Keratinocyte (primary cell): Measurements from ENCODE around the gene TMEM271. TPM values are rescaled to one million over a fixed set of nuclear protein-coding genes. Genes with fewer than 3 reads are reported as not detected.

ENCODE experiments used
- DNase-seq: peaks from one replicate; pipeline ENCODE4 v3.0.0-alpha.2; 2011; ENCODE audit warnings: low read depth, missing footprints, low spot score
- FAIRE-seq: peaks from 2 replicates; lab custom pipeline; 2011; peaks lifted over from hg19 to GRCh38; lab: Jason Lieb, UNC
- H2AFZ ChIP-seq: 2 replicates; pipeline ENCODE4 v1.6.0; 2012; ENCODE audit warnings: low read length, control low read depth, inconsistent platforms; ENCODE audit not compliant: control insufficient read depth
- H3K27ac ChIP-seq: 2 replicates; pipeline ENCODE4 v1.5.1; 2011; ENCODE audit warnings: low read length; ENCODE audit not compliant: control insufficient read depth, insufficient read depth
- H3K27me3 ChIP-seq: 3 replicates; pipeline ENCODE4 v1.6.0; 2011; ENCODE audit warnings: low read length; ENCODE audit not compliant: control insufficient read depth, insufficient read depth; ENCODE audit errors: extremely low read depth
- H3K36me3 ChIP-seq, 2 experiments: 2 replicates in 1 of 2; 3 replicates in 1 of 2; pipeline ENCODE4 v1.5.1; 2011; ENCODE audit warnings: low read length in 2 of 2, mild to moderate bottlenecking in 1 of 2; ENCODE audit not compliant: control insufficient read depth in 2 of 2, insufficient read depth in 2 of 2; ENCODE audit errors: extremely low read depth in 1 of 2
- H3K4me1 ChIP-seq: 3 replicates; pipeline ENCODE4 v1.5.1; 2011; ENCODE audit warnings: low read length; ENCODE audit not compliant: control insufficient read depth, insufficient read depth; ENCODE audit errors: extremely low read depth
- H3K4me2 ChIP-seq: 3 replicates; pipeline ENCODE4 v1.6.0; 2011; ENCODE audit warnings: low read depth, low read length; ENCODE audit not compliant: control insufficient read depth, insufficient read depth; ENCODE audit errors: extremely low read depth
- H3K4me3 ChIP-seq, 3 experiments: fragments of 200-600 bp in 1 of 3; sonication (generic) in 1 of 3; 2 replicates in 2 of 3; 3 replicates in 1 of 3; pipeline ENCODE4 v1.5.1; 2011 to 2016; ENCODE audit warnings: low read length in 3 of 3, mild to moderate bottlenecking in 3 of 3, control low read depth in 2 of 3, inconsistent platforms in 1 of 3, low read depth in 1 of 3, mixed read lengths in 1 of 3, mixed run types in 1 of 3, moderate library complexity in 1 of 3; ENCODE audit not compliant: control insufficient read depth in 2 of 3, insufficient read depth in 2 of 3; ENCODE audit errors: extremely low read depth in 1 of 3
- H3K79me2 ChIP-seq: 2 replicates; pipeline ENCODE4 v1.6.0; 2012; ENCODE audit warnings: low read length; ENCODE audit not compliant: control insufficient read depth, insufficient read depth
- H3K9ac ChIP-seq: 3 replicates; pipeline ENCODE4 v1.6.0; 2011; ENCODE audit warnings: low read length; ENCODE audit not compliant: control insufficient read depth, insufficient read depth; ENCODE audit errors: extremely low read depth
- H3K9me1 ChIP-seq: 3 replicates; pipeline ENCODE4 v1.6.0; 2011; ENCODE audit warnings: low read length; ENCODE audit not compliant: control insufficient read depth, insufficient read depth; ENCODE audit errors: extremely low read depth
- H3K9me3 ChIP-seq: 2 replicates; pipeline ENCODE4 v1.5.1; 2012; ENCODE audit warnings: low read depth, low read length; ENCODE audit not compliant: control insufficient read depth
- H4K20me1 ChIP-seq: 3 replicates; pipeline ENCODE4 v1.6.0; 2011; ENCODE audit warnings: low read length; ENCODE audit not compliant: control insufficient read depth, insufficient read depth; ENCODE audit errors: extremely low read depth
- CTCF ChIP-seq, 3 experiments: IDR thresholded peaks in 1 of 3; conservative IDR thresholded peaks in 1 of 3; optimal IDR thresholded peaks in 1 of 3; 2 replicates in 2 of 3; 3 replicates in 1 of 3; pipeline versions ENCODE3 to v1.5.1; 2011; ENCODE audit warnings: low read length in 3 of 3, mild to moderate bottlenecking in 3 of 3, moderate library complexity in 2 of 3, control low read depth in 1 of 3, inconsistent platforms in 1 of 3; ENCODE audit not compliant: insufficient read depth in 2 of 3; ENCODE audit errors: extremely low read depth in 1 of 3
- EZH2 ChIP-seq: IDR thresholded peaks from one replicate; pipeline ENCODE4 v1.6.1; 2012; ENCODE audit warnings: inconsistent platforms, mild to moderate bottlenecking, low read length, moderate library complexity
- dilution Hi-C: fragments of 300-500 bp; cut with MboI; formaldehyde crosslinking; loops from one replicate; pipeline ENCODE4 v1.7.0; 2020; ENCODE audit warnings: low sequenced_read_pairs; ENCODE audit not compliant: extremely low pct_ligation_motif_present
- polyA plus RNA-seq, 5 experiments: library from polyadenylated mRNA; depleted of rRNA in 3 of 5; stranded (reverse) in 3 of 5; stranded (forward) in 1 of 5; unstranded in 1 of 5; fragments of >200 nt; gene quantifications; 1 replicate in 1 of 5; 2 replicates in 3 of 5; 3 replicates in 1 of 5; pipeline versions ENCODE4 v1.2.1 to v1.2.3, GENCODE V29; 2011 to 2012; ENCODE audit warnings: missing spikeins in 2 of 5, low read depth in 1 of 5, low replicate concordance in 1 of 5

The TMEM271 gene
- polyA plus RNA-seq, 1 donor (not counting 4 experiments of a cell fraction or from before 2014, with no cell fraction given): not detected

- H3K27me3 ChIP-seq: peaks cover 2% of the 10 kb centered on the region
- no peaks in the 10 kb centered on the region for H3K9me1 ChIP-seq
- H3K4me2 ChIP-seq: no peak overlapping the region
- H3K4me3 ChIP-seq: no peak overlapping the region
- TF ChIP-seq CTCF (optimal IDR thresholded peaks at IDR 0.05 in 1 of 3, IDR thresholded peaks at IDR 0.05 in 1 of 3, conservative IDR thresholded peaks at IDR 0.05 in 1 of 3; ENCODE audit: extremely low read depth in 1 of 3, insufficient read depth in 2 of 3, low read length in 3 of 3) (no peak), EZH2 (no peak)
- H3K27ac ChIP-seq: no peak overlapping the region
- no peak overlapping the region for H2AFZ ChIP-seq
- no peaks in the 10 kb centered on the region for H3K36me3 ChIP-seq
- no peaks in the 10 kb centered on the region for H3K9me3 ChIP-seq
- dilution Hi-C loops: no loop called here
- H3K9ac ChIP-seq: no peak overlapping the region
- no peak for FAIRE-seq
- peaks cover 5% of the 10 kb centered on the region for H3K4me1 ChIP-seq
- no peaks in the 10 kb centered on the region for H3K79me2 ChIP-seq
- no peaks in the 10 kb centered on the region for H4K20me1 ChIP-seq
- DNase-seq: no peak
These were observed 29.8 kb upstream of the TMEM271 start for GRCh38 chr4:605702-606425.

GRCh38 chr4:604131-604530 is 28.0 kb upstream of the TMEM271 start:
- Histone ChIP-seq H3K9me3 (no peaks in the 10 kb centered on the region), H3K36me3 (no peaks in the 10 kb centered on the region), H2AFZ (no peak overlapping the region), H3K4me1 (no peaks in the 10 kb centered on the region), H4K20me1 (no peaks in the 10 kb centered on the region), H3K9me1 (no peaks in the 10 kb centered on the region), H3K4me2 (no peak overlapping the region), H3K4me3 (no peak overlapping the region), H3K27me3 (peaks cover 2% of the 10 kb centered on the region), H3K27ac (no peak overlapping the region), H3K79me2 (no peaks in the 10 kb centered on the region), H3K9ac (no peak overlapping the region)
- dilution Hi-C loops: no loop called here
- TF ChIP-seq CTCF (optimal IDR thresholded peaks at IDR 0.05 in 1 of 3, IDR thresholded peaks at IDR 0.05 in 1 of 3, conservative IDR thresholded peaks at IDR 0.05 in 1 of 3; ENCODE audit: extremely low read depth in 1 of 3, insufficient read depth in 2 of 3, low read length in 3 of 3) (no peak), EZH2 (no peak)
- FAIRE-seq (no peak), DNase-seq (no peak)
